ENCODE measurements around the gene CGGBP1. TPM values are rescaled to one million over a fixed set of nuclear protein-coding genes. Genes with fewer than 3 reads are reported as not detected.

Gene CGGBP1
- total RNA-seq, 1 experiment from 2014 or later, result 43.2 TPM

GRCh38 chr3:88002448-88002847 lies 56.4 kb downstream of the CGGBP1 start:
- ChIA-PET CTCF (interaction anchor here (1.0 kb wide), 1 partner anchor 111 kb away, joined by 3 read pairs; no protein-coding TSS in a partner anchor), POLR2A (no interaction called here)
- no peaks in the 10 kb centered on the region for H3K9me3 ChIP-seq
- no peak for TF ChIP-seq CTCF (IDR thresholded peaks at IDR 0.05; ENCODE audit: insufficient read depth in 1 of 2, low read depth in 1 of 2, low read length in 1 of 2, severe bottlenecking in 1 of 2, unreplicated experiment in 1 of 2)
- peaks cover 1% of the 10 kb centered on the region for H3K27me3 Mint-ChIP-seq (ENCODE audit: insufficient read depth, unreplicated experiment)
- no peak overlapping the region for H3K4me3 ChIP-seq (ENCODE audit: low read depth, low read length)
- intact Hi-C loops (cut with micrococcal nuclease; ENCODE audit: unreplicated experiment), result loop anchor here (2.0 to 5.0 kb wide), 2 partner anchors 102 to 500 kb away; no protein-coding TSS in a partner anchor
- H3K4me1 Mint-ChIP-seq (ENCODE audit: low read depth, unreplicated experiment), result no peaks in the 10 kb centered on the region
- H3K4me3 Mint-ChIP-seq (ENCODE audit: unreplicated experiment), result no peak overlapping the region
- no peaks in the 10 kb centered on the region for H3K36me3 ChIP-seq (ENCODE audit: control insufficient read depth, insufficient read depth, low read length)
- no peaks in the 10 kb centered on the region for H3K4me1 ChIP-seq
- BruUV-seq (replicated peaks), result no TSS peak
- no peaks in the 10 kb centered on the region; the same call in 1 of the 2 replicates for H3K27me3 ChIP-seq (replicated peaks; ENCODE audit: control insufficient read depth, insufficient read depth, low read length)
- H3K9me3 Mint-ChIP-seq (ENCODE audit: unreplicated experiment), result no peaks in the 10 kb centered on the region
- H3K36me3 Mint-ChIP-seq (ENCODE audit: insufficient read depth, unreplicated experiment), result no peaks in the 10 kb centered on the region
- no peak overlapping the region for H3K27ac Mint-ChIP-seq (ENCODE audit: unreplicated experiment)
- no peak for DNase-seq

Other genes starting within 250 kb of the CGGBP1 start
- 6.8 and 8.9 TPM in 2 replicates for gene ZNF654, start 250 bp upstream of the CGGBP1 start, total RNA-seq (2022)
- 20.4 and 22.8 TPM in 2 replicates for gene C3orf38, start 91.0 kb upstream of the CGGBP1 start, total RNA-seq (2022)